Uterus (tissue), 2 donors: Measurements from ENCODE around the gene ERLIN1.

Experiments
- POLR2A ChIP-seq, 2 donors: fragments of 450-650 bp; IDR thresholded peaks; one replicate each; pipeline ENCODE4 v1.6.1; 2016; ENCODE audit warnings: antibody characterized with exemption in 2 of 2, mild to moderate bottlenecking in 1 of 2, moderate library complexity in 1 of 2
- TF ChIP-seq, protein P1 (sequence below), 4 experiments: fragments of 200-600 bp in 2 of 4; fragments of 450-650 bp in 2 of 4; sonication (generic) in 2 of 4; IDR thresholded peaks; one replicate each; pipeline ENCODE4 v1.5.1; 2016 to 2019; ENCODE audit warnings: antibody characterized with exemption in 4 of 4, mild to moderate bottlenecking in 2 of 4, moderate library complexity in 1 of 4

DNA sequence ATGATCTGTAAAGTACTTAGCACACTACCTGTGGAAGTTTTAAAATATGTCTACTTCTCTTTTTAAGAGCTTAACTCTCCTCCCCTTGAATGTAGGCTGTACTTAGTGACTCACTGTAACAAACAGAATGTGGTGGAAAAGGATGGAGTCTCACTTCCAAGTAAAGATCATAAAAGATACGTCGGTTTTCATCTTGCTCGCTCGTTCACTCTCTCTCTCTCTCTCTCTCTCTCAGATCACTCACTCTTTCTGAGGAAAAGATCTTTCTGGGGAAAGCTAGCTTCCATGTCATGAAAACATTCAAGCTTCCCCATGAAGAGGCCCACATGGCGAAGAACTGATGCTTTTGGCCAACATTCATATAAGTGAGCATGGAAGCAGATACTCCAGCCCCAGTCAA, 38.0 kb upstream of the ERLIN1 start:
- TF ChIP-seq, protein P1, sequence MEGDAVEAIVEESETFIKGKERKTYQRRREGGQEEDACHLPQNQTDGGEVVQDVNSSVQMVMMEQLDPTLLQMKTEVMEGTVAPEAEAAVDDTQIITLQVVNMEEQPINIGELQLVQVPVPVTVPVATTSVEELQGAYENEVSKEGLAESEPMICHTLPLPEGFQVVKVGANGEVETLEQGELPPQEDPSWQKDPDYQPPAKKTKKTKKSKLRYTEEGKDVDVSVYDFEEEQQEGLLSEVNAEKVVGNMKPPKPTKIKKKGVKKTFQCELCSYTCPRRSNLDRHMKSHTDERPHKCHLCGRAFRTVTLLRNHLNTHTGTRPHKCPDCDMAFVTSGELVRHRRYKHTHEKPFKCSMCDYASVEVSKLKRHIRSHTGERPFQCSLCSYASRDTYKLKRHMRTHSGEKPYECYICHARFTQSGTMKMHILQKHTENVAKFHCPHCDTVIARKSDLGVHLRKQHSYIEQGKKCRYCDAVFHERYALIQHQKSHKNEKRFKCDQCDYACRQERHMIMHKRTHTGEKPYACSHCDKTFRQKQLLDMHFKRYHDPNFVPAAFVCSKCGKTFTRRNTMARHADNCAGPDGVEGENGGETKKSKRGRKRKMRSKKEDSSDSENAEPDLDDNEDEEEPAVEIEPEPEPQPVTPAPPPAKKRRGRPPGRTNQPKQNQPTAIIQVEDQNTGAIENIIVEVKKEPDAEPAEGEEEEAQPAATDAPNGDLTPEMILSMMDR (IDR thresholded peaks at IDR 0.05): no peak
- no peak for TF ChIP-seq POLR2A (IDR thresholded peaks at IDR 0.05)
